Testis (tissue), 3 donors: ENCODE data around the gene DNAI1. TPM values are rescaled to one million over a fixed set of nuclear protein-coding genes. Genes with fewer than 3 reads are reported as not detected.

Source experiments
- DNase-seq: peaks from one replicate; pipeline ENCODE4 v3.0.0-alpha.2; 2019
- H3K27ac ChIP-seq, 2 donors: fragments of 200-600 bp; sonication (generic); one replicate each; pipeline ENCODE4 v1.5.1; 2019
- H3K27me3 ChIP-seq: fragments of 200-600 bp; sonication (generic); one replicate; pipeline ENCODE4 v1.5.1; 2019
- H3K36me3 ChIP-seq: fragments of 200-600 bp; sonication (generic); one replicate; pipeline ENCODE4 v1.5.1; 2017; ENCODE audit warnings: low read depth; ENCODE audit errors: missing control alignments
- H3K4me1 ChIP-seq: fragments of 200-600 bp; sonication (generic); one replicate; pipeline ENCODE4 v1.5.1; 2019
- H3K4me3 ChIP-seq, 2 donors: fragments of 200-600 bp; sonication (generic); one replicate each; pipeline ENCODE4 v1.5.1; 2017 to 2019
- H3K9me3 ChIP-seq: fragments of 200-600 bp; sonication (generic); one replicate; pipeline ENCODE4 v1.5.1; 2017
- POLR2A ChIP-seq: fragments of 450-650 bp; IDR thresholded peaks from one replicate; pipeline ENCODE4 v1.6.1; 2017; ENCODE audit warnings: antibody characterized with exemption, mild to moderate bottlenecking, moderate library complexity
- WGBS, 2 donors: methylation state at CpG; one replicate each; pipeline ENCODE4 v1.1.5; 2018; 5-methylcytosine and 5-hydroxymethylcytosine counted together
- intact Hi-C: fragments of 100-400 bp; cut with DNase I; formaldehyde crosslinking; loops from one replicate; pipeline ENCODE4 v1.15.1; 2023; ENCODE audit warnings: low total_unique reads
- polyA plus RNA-seq: library from polyadenylated mRNA; stranded (reverse); fragments of 350-450 nt; fragmentation: Illumina TruSeq; extraction: RNeasy Lipid Tissue Mini Kit (QIAGEN cat#74804); gene quantifications from one replicate; pipeline ENCODE4 v1.2.3, GENCODE V29; 2014; ENCODE audit warnings: low read depth, low replicate concordance; ENCODE audit not compliant: insufficient read depth
- total RNA-seq, 2 donors: library from RNA; depleted of rRNA; stranded (reverse); fragments of >200 nt; gene quantifications; one replicate each; pipeline ENCODE4 v1.2.3, GENCODE V29; 2016
- TF ChIP-seq, protein P1 (sequence below), 3 experiments: fragments of 450-650 bp in 2 of 3; fragments of 200-600 bp in 1 of 3; sonication (generic) in 1 of 3; IDR thresholded peaks; one replicate each; pipeline ENCODE4 v1.5.1; 2016 to 2019; ENCODE audit warnings: antibody characterized with exemption in 3 of 3, mild to moderate bottlenecking in 2 of 3, moderate library complexity in 1 of 3

DNAI1 gene
- total and polyA plus RNA-seq, 3 donors from 2014 or later: 22.7 to 109 (median 36.7) TPM

DNA sequence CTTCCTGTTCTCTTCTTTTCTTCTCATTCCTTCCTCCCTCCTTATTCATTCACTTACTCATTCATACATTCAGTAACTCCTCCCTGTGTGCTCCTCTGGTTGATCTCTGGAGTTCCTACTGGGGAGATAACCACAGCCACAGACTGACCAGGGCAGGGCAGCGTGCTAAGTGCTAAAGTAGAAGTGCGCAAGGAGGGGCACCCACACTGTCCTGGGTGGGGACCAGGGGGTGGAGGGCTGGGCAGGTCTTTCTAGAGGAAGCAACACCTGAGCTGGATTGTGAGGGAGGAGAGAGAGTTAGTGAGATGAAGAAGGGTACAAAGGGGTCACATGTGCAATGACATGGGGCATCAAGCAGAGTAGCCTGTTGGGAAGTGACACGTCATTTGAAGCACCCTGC, 50.3 kb downstream of the DNAI1 start:
- Histone ChIP-seq H3K36me3 (no peaks in the 10 kb centered on the region), H3K4me1 (peaks cover 18% of the 10 kb centered on the region), H3K27ac (no peak overlapping the region), H3K9me3 (no peaks in the 10 kb centered on the region), H3K4me3 (no peak overlapping the region), H3K27me3 (no peaks in the 10 kb centered on the region)
- WGBS, 2 donors: 89 to 96% methylated on average over 3 of the region's 3 CpGs
- no peak for DNase-seq
- no peak for TF ChIP-seq POLR2A
- TF ChIP-seq, protein P1, sequence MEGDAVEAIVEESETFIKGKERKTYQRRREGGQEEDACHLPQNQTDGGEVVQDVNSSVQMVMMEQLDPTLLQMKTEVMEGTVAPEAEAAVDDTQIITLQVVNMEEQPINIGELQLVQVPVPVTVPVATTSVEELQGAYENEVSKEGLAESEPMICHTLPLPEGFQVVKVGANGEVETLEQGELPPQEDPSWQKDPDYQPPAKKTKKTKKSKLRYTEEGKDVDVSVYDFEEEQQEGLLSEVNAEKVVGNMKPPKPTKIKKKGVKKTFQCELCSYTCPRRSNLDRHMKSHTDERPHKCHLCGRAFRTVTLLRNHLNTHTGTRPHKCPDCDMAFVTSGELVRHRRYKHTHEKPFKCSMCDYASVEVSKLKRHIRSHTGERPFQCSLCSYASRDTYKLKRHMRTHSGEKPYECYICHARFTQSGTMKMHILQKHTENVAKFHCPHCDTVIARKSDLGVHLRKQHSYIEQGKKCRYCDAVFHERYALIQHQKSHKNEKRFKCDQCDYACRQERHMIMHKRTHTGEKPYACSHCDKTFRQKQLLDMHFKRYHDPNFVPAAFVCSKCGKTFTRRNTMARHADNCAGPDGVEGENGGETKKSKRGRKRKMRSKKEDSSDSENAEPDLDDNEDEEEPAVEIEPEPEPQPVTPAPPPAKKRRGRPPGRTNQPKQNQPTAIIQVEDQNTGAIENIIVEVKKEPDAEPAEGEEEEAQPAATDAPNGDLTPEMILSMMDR (IDR thresholded peaks at IDR 0.05): no peak
- intact Hi-C loops: loop anchor here (10.0 kb wide), 1 partner anchor 104 kb away; no protein-coding TSS in a partner anchor

DNA sequence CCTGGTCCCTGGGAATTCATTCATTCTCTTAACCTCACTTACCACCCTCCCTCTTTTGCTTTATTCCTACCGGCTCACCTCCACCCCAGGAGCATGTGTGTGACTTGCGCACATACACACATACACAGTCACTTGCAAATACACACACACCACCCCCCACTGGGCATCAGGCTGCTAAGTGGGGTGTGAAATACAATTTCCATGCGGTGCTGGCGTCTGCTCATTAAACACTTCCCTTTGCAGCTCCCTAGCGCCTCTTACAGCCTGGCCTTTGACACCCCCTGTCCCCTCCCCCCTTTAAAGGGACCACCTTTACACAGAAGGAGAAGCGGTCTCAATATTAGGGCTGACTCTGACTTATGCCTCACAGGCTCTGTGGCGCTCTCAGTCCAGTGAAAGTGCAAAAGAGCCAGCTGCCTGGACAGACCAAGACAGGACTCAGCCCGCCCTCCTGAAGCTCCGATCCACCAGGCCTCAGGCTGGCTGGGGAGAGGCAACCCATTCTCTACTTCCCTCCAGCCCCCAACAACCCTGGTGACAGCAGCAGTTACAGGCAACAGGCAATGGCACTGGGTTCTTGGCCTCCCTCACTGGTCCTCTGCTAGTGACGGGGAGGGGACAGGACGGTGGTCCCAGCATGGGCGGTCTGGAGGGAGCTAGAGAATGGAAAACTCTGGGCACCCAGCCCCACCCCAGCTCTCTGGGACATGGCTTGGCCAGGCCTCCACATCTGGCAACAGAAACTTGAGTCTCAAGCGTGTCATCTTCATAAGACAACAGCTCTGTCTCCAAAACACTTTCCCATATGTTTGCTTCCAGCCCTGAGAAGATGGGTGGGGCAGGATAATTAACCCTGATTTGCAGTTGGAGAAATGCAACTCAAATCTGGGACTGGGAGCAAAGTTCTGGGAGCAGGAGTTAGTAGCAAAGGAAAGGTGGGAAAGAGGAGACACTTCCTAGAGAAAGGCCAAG, 52.2 kb downstream of the DNAI1 start:
- 80 to 82% methylated on average over 10 to 13 of the region's 13 CpGs for WGBS, 2 donors
- no peaks in the 10 kb centered on the region for H3K27me3 ChIP-seq
- TF ChIP-seq, protein P1 (IDR thresholded peaks at IDR 0.05): no peak
- no peak for TF ChIP-seq POLR2A
- peaks cover 19% of the 10 kb centered on the region for H3K4me1 ChIP-seq
- no peaks in the 10 kb centered on the region for H3K36me3 ChIP-seq
- DNase-seq: no peak
- no peak overlapping the region for H3K27ac ChIP-seq
- no peak overlapping the region for H3K4me3 ChIP-seq
- intact Hi-C loops: no loop called here
- H3K9me3 ChIP-seq: no peaks in the 10 kb centered on the region

DNA sequence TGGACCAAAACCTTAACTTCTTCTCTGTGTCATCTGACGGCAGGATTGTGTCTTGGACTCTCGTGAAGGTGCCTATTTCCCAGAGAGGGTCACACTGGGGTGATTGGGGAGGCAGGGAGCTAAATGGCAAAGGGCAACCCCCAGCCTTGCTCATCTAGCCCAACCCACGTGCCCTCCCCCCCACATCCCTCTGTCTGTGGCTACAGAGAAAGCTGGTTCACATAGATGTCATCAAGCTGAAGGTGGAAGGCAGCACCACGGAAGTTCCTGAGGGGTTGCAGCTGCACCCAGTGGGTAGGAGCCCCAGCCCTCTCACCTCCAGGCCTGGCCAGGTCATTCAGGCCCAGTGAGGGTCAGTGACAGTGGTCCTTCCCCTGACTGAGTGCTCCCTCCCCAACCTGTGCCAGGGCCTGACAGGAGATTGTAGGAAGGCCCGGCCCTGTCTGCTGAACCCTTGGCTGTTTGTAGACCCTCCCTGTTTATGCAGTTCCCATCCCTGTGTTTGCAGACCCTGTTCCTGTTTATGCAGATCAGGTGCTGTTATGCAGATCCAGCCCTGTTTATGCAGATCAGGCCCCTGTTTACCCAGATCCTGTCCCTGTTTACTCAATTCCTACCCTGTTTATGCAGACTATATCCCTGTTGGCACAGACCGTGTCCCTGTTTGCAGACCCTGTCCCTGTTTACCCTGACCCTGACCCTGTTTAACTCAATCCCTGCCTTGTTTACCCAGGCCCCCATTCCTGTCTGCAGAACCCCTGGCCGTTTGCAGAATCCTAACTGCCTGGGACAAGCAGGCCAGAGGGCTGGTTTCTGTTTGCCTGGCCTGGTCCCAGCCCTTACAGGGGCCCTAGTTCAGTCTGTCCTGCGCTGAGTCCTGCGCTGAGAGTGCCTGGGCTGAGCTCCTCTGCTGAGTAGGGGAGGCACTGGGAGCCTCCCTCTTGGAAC, 53.8 kb downstream of the DNAI1 start:
- TF ChIP-seq, protein P1 (IDR thresholded peaks at IDR 0.05): no peak
- no peak for TF ChIP-seq POLR2A
- Histone ChIP-seq H3K36me3 (no peaks in the 10 kb centered on the region), H3K9me3 (no peaks in the 10 kb centered on the region), H3K27ac (peak overlapping the region in 1 of 2 donors; percentile 4), H3K4me1 (peaks cover 19% of the 10 kb centered on the region), H3K27me3 (no peaks in the 10 kb centered on the region), H3K4me3 (no peak overlapping the region)
- intact Hi-C loops: no loop called here
- 62 to 74% methylated on average over 6 to 9 of the region's 9 CpGs for WGBS, 2 donors
- DNase-seq: peak; percentile 67

DNA sequence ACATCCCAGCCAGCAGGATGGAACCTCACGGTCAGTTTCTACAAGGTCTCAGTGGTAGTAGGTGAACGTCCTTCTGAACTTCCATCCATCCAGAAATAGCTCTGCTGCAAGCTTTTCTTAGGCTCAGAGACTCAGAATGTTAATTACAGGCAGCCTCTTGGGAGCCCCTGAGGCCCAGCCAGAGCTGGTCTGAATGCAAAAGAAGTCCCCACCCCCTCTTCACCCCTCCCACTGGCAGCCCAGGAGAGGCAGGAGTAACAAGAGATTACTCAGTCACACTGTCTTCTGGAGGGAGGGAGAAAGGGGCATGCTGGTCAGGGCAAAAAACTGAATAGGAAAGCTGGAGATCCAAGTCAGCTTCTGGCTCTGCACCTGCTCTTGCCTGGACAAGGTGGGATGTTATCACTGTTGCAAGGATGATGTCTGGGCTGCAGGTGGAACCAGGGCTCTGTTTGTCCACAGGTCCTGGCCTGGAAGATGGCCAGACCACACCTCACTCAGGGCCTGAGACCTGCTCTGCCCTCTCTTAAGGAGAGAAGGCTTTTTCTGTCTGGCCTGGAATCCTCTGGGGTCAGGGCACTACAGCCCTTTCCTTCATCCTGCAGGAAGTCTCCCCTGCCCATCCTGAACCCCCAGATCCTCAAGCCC, 55.1 kb downstream of the DNAI1 start:
- Histone ChIP-seq H3K9me3 (no peaks in the 10 kb centered on the region), H3K4me3 (no peak overlapping the region), H3K36me3 (no peaks in the 10 kb centered on the region), H3K4me1 (peaks cover 19% of the 10 kb centered on the region), H3K27me3 (no peaks in the 10 kb centered on the region), H3K27ac (peak overlapping the region in 1 of 2 donors; percentile 4)
- intact Hi-C loops: no loop called here
- DNase-seq: peak; percentile 77
- no peak for TF ChIP-seq POLR2A
- TF ChIP-seq, protein P1 (IDR thresholded peaks at IDR 0.05): no peak
- WGBS, 2 donors: 30 to 36% methylated on average over 2 of the region's 2 CpGs
